GM12878 (cell line): ENCODE measurements around the gene ART5.

Experiments
- EP300 ChIP-seq, 2 experiments: fragments of 150-350 bp in 1 of 2; IDR thresholded peaks; 2 replicates each; pipeline ENCODE4 v1.6.1; 2011 to 2012; ENCODE audit warnings: low read depth in 2 of 2, low read length in 2 of 2, borderline replicate concordance in 1 of 2, improper control_type of control experiment in 1 of 2, inconsistent platforms in 1 of 2; ENCODE audit not compliant: control insufficient read depth in 1 of 2
- GABPA ChIP-seq: IDR thresholded peaks from 2 replicates; pipeline ENCODE4 v1.6.1; 2014; ENCODE audit warnings: antibody characterized with exemption, low read depth, mild to moderate bottlenecking, inconsistent platforms
- HCFC1 ChIP-seq: fragments of 150-350 bp; IDR thresholded peaks from 2 replicates; pipeline ENCODE4 v1.6.1; 2014; ENCODE audit warnings: low read length
- JUND ChIP-seq: IDR thresholded peaks from 2 replicates; pipeline ENCODE4 v1.6.1; 2012; ENCODE audit warnings: low read depth, mild to moderate bottlenecking, low read length, improper control_type of control experiment, moderate library complexity
- NR2C2 ChIP-seq: IDR thresholded peaks from 2 replicates; pipeline ENCODE4 v1.6.1; 2011; ENCODE audit warnings: borderline replicate concordance, low read depth; ENCODE audit not compliant: control insufficient read depth, insufficient read length
- POLR2A ChIP-seq: IDR thresholded peaks from 2 replicates; pipeline ENCODE4 v1.6.1; 2011; ENCODE audit warnings: low read depth, mild to moderate bottlenecking, low read length
- TF ChIP-seq, protein P1 (sequence below), 3 experiments: IDR thresholded peaks in 2 of 3; conservative IDR thresholded peaks in 1 of 3; 2 replicates each; pipeline ENCODE4 v1.5.1; 2011; ENCODE audit warnings: low read depth in 3 of 3, low read length in 3 of 3, mild to moderate bottlenecking in 3 of 3, control low read depth in 2 of 3, moderate library complexity in 2 of 3, inconsistent platforms in 1 of 3, mixed read lengths in 1 of 3; ENCODE audit not compliant: control insufficient read depth in 2 of 3, insufficient read depth in 1 of 3; ENCODE audit errors: extremely low read depth in 1 of 3
- TF ChIP-seq, protein P2 (sequence below): fragments of 450-650 bp; formaldehyde crosslinking; IDR thresholded peaks from 2 replicates; pipeline ENCODE4 v1.5.0; 2022; ENCODE audit warnings: mild to moderate bottlenecking, missing genetic modification characterization
- TF ChIP-seq, protein P3 (sequence below): IDR thresholded peaks from 2 replicates; pipeline ENCODE4 v1.6.1; 2011; ENCODE audit warnings: borderline replicate concordance, low read depth, mild to moderate bottlenecking, moderate library complexity, mixed read lengths, low read length; ENCODE audit not compliant: insufficient read depth; ENCODE audit errors: extremely low read length
- TF ChIP-seq, protein P4 (sequence below): IDR thresholded peaks from 2 replicates; pipeline ENCODE4 v1.6.1; 2012; ENCODE audit warnings: improper control_type of control experiment, low read depth, low read length; ENCODE audit not compliant: insufficient replicate concordance

DNA sequence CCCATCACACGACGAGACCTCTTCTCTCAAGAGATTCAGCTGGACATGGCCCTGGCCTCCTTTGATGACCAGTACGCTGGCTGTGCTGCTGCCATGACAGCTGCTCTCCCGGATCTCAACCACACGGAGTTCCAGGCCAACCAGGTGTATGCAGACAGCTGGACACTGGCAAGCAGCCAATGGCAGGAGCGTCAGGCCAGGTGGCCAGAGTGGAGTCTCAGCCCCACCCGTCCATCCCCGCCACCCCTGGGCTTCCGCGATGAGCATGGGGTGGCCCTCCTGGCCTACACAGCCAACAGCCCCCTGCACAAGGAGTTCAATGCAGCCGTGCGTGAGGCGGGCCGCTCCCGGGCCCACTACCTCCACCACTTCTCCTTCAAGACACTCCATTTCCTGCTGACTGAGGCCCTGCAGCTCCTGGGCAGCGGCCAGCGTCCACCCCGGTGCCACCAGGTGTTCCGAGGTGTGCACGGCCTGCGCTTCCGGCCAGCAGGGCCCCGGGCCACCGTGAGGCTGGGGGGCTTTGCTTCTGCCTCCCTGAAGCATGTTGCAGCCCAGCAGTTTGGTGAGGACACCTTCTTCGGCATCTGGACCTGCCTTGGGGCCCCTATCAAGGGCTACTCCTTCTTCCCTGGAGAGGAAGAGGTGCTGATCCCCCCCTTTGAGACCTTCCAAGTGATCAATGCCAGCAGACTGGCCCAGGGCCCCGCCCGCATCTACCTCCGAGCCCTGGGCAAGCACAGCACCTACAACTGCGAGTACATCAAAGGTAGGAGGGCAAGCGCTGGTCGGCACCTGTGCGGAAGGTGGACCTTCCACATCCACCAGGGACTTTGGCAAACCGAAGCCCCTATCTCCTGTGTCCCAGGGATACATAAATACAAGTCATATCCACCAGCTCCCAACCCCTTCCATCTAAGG, 18.1 kb upstream of the ART5 start:
- no peak for TF ChIP-seq POLR2A
- TF ChIP-seq JUND: no peak
- TF ChIP-seq, protein P1, sequence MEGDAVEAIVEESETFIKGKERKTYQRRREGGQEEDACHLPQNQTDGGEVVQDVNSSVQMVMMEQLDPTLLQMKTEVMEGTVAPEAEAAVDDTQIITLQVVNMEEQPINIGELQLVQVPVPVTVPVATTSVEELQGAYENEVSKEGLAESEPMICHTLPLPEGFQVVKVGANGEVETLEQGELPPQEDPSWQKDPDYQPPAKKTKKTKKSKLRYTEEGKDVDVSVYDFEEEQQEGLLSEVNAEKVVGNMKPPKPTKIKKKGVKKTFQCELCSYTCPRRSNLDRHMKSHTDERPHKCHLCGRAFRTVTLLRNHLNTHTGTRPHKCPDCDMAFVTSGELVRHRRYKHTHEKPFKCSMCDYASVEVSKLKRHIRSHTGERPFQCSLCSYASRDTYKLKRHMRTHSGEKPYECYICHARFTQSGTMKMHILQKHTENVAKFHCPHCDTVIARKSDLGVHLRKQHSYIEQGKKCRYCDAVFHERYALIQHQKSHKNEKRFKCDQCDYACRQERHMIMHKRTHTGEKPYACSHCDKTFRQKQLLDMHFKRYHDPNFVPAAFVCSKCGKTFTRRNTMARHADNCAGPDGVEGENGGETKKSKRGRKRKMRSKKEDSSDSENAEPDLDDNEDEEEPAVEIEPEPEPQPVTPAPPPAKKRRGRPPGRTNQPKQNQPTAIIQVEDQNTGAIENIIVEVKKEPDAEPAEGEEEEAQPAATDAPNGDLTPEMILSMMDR (IDR thresholded peaks at IDR 0.05 in 2 of 3, conservative IDR thresholded peaks at IDR 0.05 in 1 of 3; ENCODE audit: control insufficient read depth in 2 of 3, extremely low read depth in 1 of 3, insufficient read depth in 1 of 3, low read depth in 3 of 3, low read length in 3 of 3): no peak
- no peak for TF ChIP-seq NR2C2
- TF ChIP-seq, protein P2, sequence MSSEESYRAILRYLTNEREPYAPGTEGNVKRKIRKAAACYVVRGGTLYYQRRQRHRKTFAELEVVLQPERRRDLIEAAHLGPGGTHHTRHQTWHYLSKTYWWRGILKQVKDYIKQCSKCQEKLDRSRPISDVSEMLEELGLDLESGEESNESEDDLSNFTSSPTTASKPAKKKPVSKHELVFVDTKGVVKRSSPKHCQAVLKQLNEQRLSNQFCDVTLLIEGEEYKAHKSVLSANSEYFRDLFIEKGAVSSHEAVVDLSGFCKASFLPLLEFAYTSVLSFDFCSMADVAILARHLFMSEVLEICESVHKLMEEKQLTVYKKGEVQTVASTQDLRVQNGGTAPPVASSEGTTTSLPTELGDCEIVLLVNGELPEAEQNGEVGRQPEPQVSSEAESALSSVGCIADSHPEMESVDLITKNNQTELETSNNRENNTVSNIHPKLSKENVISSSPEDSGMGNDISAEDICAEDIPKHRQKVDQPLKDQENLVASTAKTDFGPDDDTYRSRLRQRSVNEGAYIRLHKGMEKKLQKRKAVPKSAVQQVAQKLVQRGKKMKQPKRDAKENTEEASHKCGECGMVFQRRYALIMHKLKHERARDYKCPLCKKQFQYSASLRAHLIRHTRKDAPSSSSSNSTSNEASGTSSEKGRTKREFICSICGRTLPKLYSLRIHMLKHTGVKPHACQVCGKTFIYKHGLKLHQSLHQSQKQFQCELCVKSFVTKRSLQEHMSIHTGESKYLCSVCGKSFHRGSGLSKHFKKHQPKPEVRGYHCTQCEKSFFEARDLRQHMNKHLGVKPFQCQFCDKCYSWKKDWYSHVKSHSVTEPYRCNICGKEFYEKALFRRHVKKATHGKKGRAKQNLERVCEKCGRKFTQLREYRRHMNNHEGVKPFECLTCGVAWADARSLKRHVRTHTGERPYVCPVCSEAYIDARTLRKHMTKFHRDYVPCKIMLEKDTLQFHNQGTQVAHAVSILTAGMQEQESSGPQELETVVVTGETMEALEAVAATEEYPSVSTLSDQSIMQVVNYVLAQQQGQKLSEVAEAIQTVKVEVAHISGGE: no peak
- TF ChIP-seq GABPA: no peak
- no peak for TF ChIP-seq HCFC1
- no peak for TF ChIP-seq EP300 (IDR thresholded peaks at IDR 0.05; ENCODE audit: borderline replicate concordance in 1 of 2, control insufficient read depth in 1 of 2, low read depth in 2 of 2, low read length in 2 of 2)
- TF ChIP-seq, protein P3, sequence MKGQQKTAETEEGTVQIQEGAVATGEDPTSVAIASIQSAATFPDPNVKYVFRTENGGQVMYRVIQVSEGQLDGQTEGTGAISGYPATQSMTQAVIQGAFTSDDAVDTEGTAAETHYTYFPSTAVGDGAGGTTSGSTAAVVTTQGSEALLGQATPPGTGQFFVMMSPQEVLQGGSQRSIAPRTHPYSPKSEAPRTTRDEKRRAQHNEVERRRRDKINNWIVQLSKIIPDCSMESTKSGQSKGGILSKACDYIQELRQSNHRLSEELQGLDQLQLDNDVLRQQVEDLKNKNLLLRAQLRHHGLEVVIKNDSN: no peak
- TF ChIP-seq, protein P4, sequence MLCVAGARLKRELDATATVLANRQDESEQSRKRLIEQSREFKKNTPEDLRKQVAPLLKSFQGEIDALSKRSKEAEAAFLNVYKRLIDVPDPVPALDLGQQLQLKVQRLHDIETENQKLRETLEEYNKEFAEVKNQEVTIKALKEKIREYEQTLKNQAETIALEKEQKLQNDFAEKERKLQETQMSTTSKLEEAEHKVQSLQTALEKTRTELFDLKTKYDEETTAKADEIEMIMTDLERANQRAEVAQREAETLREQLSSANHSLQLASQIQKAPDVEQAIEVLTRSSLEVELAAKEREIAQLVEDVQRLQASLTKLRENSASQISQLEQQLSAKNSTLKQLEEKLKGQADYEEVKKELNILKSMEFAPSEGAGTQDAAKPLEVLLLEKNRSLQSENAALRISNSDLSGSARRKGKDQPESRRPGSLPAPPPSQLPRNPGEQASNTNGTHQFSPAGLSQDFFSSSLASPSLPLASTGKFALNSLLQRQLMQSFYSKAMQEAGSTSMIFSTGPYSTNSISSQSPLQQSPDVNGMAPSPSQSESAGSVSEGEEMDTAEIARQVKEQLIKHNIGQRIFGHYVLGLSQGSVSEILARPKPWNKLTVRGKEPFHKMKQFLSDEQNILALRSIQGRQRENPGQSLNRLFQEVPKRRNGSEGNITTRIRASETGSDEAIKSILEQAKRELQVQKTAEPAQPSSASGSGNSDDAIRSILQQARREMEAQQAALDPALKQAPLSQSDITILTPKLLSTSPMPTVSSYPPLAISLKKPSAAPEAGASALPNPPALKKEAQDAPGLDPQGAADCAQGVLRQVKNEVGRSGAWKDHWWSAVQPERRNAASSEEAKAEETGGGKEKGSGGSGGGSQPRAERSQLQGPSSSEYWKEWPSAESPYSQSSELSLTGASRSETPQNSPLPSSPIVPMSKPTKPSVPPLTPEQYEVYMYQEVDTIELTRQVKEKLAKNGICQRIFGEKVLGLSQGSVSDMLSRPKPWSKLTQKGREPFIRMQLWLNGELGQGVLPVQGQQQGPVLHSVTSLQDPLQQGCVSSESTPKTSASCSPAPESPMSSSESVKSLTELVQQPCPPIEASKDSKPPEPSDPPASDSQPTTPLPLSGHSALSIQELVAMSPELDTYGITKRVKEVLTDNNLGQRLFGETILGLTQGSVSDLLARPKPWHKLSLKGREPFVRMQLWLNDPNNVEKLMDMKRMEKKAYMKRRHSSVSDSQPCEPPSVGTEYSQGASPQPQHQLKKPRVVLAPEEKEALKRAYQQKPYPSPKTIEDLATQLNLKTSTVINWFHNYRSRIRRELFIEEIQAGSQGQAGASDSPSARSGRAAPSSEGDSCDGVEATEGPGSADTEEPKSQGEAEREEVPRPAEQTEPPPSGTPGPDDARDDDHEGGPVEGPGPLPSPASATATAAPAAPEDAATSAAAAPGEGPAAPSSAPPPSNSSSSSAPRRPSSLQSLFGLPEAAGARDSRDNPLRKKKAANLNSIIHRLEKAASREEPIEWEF: no peak
